HG02798 (cell line): ENCODE results near the gene MBOAT1.
"Not testable (repeated sequence)": the region's sequence is repeated elsewhere in the genome, so short reads cannot be mapped to it uniquely, and the experiment has no call there.

ENCODE experiments used
- ATAC-seq: cut with Tn5 transposase; IDR thresholded peaks from one replicate; pipeline ENCODE4 v1.9.1; 2021; ENCODE audit warnings: mild to moderate bottlenecking; ENCODE audit not compliant: unreplicated experiment, poor library complexity

Gene MBOAT1

GRCh38 chr6:20173833-20174792 lies 38.2 kb downstream of the MBOAT1 start:
- peak; percentile 47 for ATAC-seq

GRCh38 chr6:20172842-20173456 lies 39.3 kb downstream of the MBOAT1 start:
- ATAC-seq: no peak

GRCh38 chr6:20170455-20171148 lies 41.7 kb downstream of the MBOAT1 start:
- ATAC-seq: no peak

GRCh38 chr6:20169786-20170185 lies 42.5 kb downstream of the MBOAT1 start:
- ATAC-seq: no peak

- ATAC-seq: no peak
These were observed 43.1 kb downstream of the MBOAT1 start for GRCh38 chr6:20169119-20169557.

GRCh38 chr6:20168690-20169089 lies 43.6 kb downstream of the MBOAT1 start:
- no peak for ATAC-seq

- no peak for ATAC-seq
These were observed 44.7 kb downstream of the MBOAT1 start for GRCh38 chr6:20167601-20168000.

- ATAC-seq: no peak
These were observed 46.1 kb downstream of the MBOAT1 start for GRCh38 chr6:20166210-20166609.

- ATAC-seq: no peak
These were observed 49.8 kb downstream of the MBOAT1 start for GRCh38 chr6:20162515-20162914.

GRCh38 chr6:20160541-20161283 lies 51.6 kb downstream of the MBOAT1 start:
- ATAC-seq: no peak

GRCh38 chr6:20159781-20160540 lies 52.3 kb downstream of the MBOAT1 start:
- no peak for ATAC-seq

- ATAC-seq: no peak
These were observed 53.2 kb downstream of the MBOAT1 start for GRCh38 chr6:20159098-20159497.

- no peak for ATAC-seq
These were observed 53.6 kb downstream of the MBOAT1 start for GRCh38 chr6:20158676-20159075.

- ATAC-seq: no peak
These were observed 55.4 kb downstream of the MBOAT1 start for GRCh38 chr6:20156824-20157223.

GRCh38 chr6:20154753-20155152 lies 57.5 kb downstream of the MBOAT1 start:
- no peak for ATAC-seq

- no peak for ATAC-seq
These were observed 59.1 kb downstream of the MBOAT1 start for GRCh38 chr6:20153194-20153593.

- ATAC-seq: no peak
These were observed 63.8 kb downstream of the MBOAT1 start for GRCh38 chr6:20148433-20148832.

GRCh38 chr6:20147469-20147868 lies 64.8 kb downstream of the MBOAT1 start:
- ATAC-seq: no peak

GRCh38 chr6:20146831-20147230 lies 65.4 kb downstream of the MBOAT1 start:
- ATAC-seq: not testable (repeated sequence)

GRCh38 chr6:20146291-20146690 lies 66.0 kb downstream of the MBOAT1 start:
- no peak for ATAC-seq
